PC-3 (cell line): ENCODE results near the gene MUS81. TPM values are rescaled to one million over a fixed set of nuclear protein-coding genes. Genes with fewer than 3 reads are reported as not detected.
"Not testable (repeated sequence)": the region's sequence is repeated elsewhere in the genome, so short reads cannot be mapped to it uniquely, and the experiment has no call there.

Experiments
- ATAC-seq: fragments of 200-7000 bp; cut with Tn5 transposase; 2 replicates; pipeline ENCODE4 v1.9.1; 2020; ENCODE audit warnings: mild to moderate bottlenecking, moderate library complexity
- BruUV-seq: library from RNA; stranded (reverse); fragments of 400-500 nt; replicated peaks from 2 replicates; lab custom pipeline; 2021; lab: Mats Ljungman, UMichigan
- CTCF ChIA-PET: fragments of 300-600 bp; sonication (Branson Sonifier 250); formaldehyde crosslinking; loops from one replicate; lab custom pipeline; 2022; ENCODE audit warnings: antibody characterized with exemption; lab: Charles Lee
- POLR2A ChIA-PET: fragments of 300-600 bp; sonication (Branson Sonifier 250); formaldehyde crosslinking; loops from one replicate; lab custom pipeline; 2022; ENCODE audit warnings: antibody characterized with exemption; ENCODE audit not compliant: unreplicated experiment; lab: Charles Lee
- DNase-seq: peaks from one replicate; pipeline ENCODE4 v3.0.0-alpha.2; 2015
- H2AFZ ChIP-seq: fragments of 300-600 bp; sonication (generic); 2 replicates; pipeline ENCODE4 v1.6.0; 2016; ENCODE audit warnings: antibody characterized with exemption, low read length
- H3F3A ChIP-seq: fragments of 300-600 bp; sonication (generic); one replicate; pipeline ENCODE4 v1.6.0; 2017; ENCODE audit warnings: antibody characterized with exemption, low read length, control low read depth, mild to moderate bottlenecking; ENCODE audit not compliant: unreplicated experiment
- H3K27ac ChIP-seq: fragments of 300-600 bp; sonication (generic); 2 replicates; pipeline ENCODE4 v1.5.1; 2016; ENCODE audit warnings: mild to moderate bottlenecking, low read length
- H3K27me3 ChIP-seq: fragments of 300-600 bp; sonication (generic); 2 replicates; pipeline ENCODE4 v1.6.1; 2016; ENCODE audit warnings: low read length, mixed read lengths
- H3K36me3 ChIP-seq: fragments of 300-600 bp; sonication (generic); 2 replicates; pipeline ENCODE4 v1.6.1; 2016; ENCODE audit warnings: low read depth, mixed run types, low read length, mixed read lengths
- H3K4me1 ChIP-seq: fragments of 300-600 bp; sonication (generic); 2 replicates; pipeline ENCODE4 v1.5.1; 2016; ENCODE audit warnings: low read length; ENCODE audit not compliant: insufficient read depth
- H3K4me2 ChIP-seq: fragments of 300-600 bp; sonication (generic); 2 replicates; pipeline ENCODE4 v1.6.0; 2016; ENCODE audit warnings: low read length
- H3K4me3 ChIP-seq: fragments of 300-600 bp; sonication (generic); 2 replicates; pipeline ENCODE4 v1.5.1; 2016; ENCODE audit warnings: mild to moderate bottlenecking, low read length, mixed read lengths
- H3K79me2 ChIP-seq: fragments of 300-600 bp; sonication (generic); 2 replicates; pipeline ENCODE4 v1.6.1; 2017; ENCODE audit warnings: low read length, mixed read lengths
- H3K9ac ChIP-seq: fragments of 300-600 bp; sonication (generic); 2 replicates; pipeline ENCODE4 v1.6.0; 2016; ENCODE audit warnings: mild to moderate bottlenecking, low read length
- H3K9me2 ChIP-seq: fragments of 300-600 bp; sonication (generic); replicated peaks from 2 replicates; pipeline ENCODE4 v1.6.1; 2016; ENCODE audit warnings: mixed run types, low read length, mixed read lengths
- H3K9me3 ChIP-seq: fragments of 300-600 bp; sonication (generic); 2 replicates; pipeline ENCODE4 v1.6.1; 2016; ENCODE audit warnings: low read length, mixed read lengths
- H4K20me1 ChIP-seq: fragments of 300-600 bp; sonication (generic); 2 replicates; pipeline ENCODE4 v1.6.1; 2016; ENCODE audit warnings: low read length, mixed read lengths
- EZH2 ChIP-seq: fragments of 300-600 bp; sonication (generic); IDR thresholded peaks from one replicate; pipeline ENCODE4 v1.6.1; 2017; ENCODE audit warnings: antibody characterized with exemption, mild to moderate bottlenecking, low read length; ENCODE audit not compliant: unreplicated experiment
- EZH2phosphoT487 ChIP-seq: fragments of 300-600 bp; sonication (generic); IDR thresholded peaks from 2 replicates; pipeline ENCODE4 v1.6.1; 2018; ENCODE audit warnings: mild to moderate bottlenecking, antibody characterized with exemption, low read length, borderline replicate concordance
- intact Hi-C: fragments of 100-400 bp; cut with micrococcal nuclease; formaldehyde crosslinking; loops from 2 replicates; pipeline ENCODE4 v1.9.0; 2023
- total RNA-seq: library from RNA; depleted of rRNA; stranded (reverse); fragments of >200 nt; gene quantifications from 2 replicates; pipeline ENCODE4 v1.2.3, GENCODE V29; 2014
- TF ChIP-seq, protein P1 (sequence below): fragments of 300-600 bp; sonication (generic); conservative IDR thresholded peaks from 2 replicates; pipeline ENCODE4 v1.5.1; 2017; ENCODE audit warnings: antibody characterized with exemption, low read depth, mild to moderate bottlenecking, low read length

Gene MUS81
- total RNA-seq, 1 experiment from 2014 or later = 82.0 TPM

DNA sequence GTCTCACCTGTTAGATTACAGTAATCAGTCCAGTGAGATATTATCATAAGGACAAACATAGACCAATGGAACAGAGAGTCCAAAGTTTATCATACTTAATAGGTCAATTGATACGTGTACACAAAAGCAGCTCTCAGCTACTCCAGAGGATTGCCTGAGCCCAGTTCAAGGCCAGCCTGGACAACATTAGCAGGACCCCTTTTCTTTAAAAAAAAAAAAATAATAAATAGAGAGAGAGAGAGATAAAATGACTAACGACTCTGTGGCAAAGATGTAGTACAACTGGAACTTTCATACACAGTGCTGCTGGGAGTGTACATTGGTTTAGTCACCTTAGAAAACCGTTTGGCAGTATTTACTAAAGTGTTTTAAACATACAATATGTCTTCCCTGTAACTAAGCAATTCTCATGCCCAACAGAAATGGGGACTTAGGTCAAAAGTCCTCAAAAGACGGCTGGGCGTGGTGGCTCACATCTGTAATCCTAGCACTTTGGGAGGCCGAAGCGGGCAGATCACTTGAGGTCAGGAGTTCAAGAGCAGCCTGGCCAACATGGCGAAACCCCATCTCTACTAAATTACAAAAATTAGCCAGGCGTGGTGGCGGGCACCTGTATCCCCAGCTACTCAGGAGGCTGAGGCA, 15.9 kb upstream of the MUS81 start:
- Histone ChIP-seq H3K4me3 (no peak overlapping the region), H3K27ac (no peak overlapping the region), H3F3A (no peaks in the 10 kb centered on the region), H3K9ac (no peak overlapping the region), H3K4me2 (no peak overlapping the region), H3K9me3 (no peaks in the 10 kb centered on the region), H3K4me1 (no peaks in the 10 kb centered on the region), H3K36me3 (no peaks in the 10 kb centered on the region), H3K79me2 (no peaks in the 10 kb centered on the region), H3K27me3 (no peaks in the 10 kb centered on the region), H3K9me2 (no peaks in the 10 kb centered on the region), H2AFZ (no peak overlapping the region), H4K20me1 (no peaks in the 10 kb centered on the region)
- ChIA-PET CTCF (no interaction called here), POLR2A (no interaction called here)
- DNase-seq (no peak), ATAC-seq (no peak)
- TF ChIP-seq, protein P1, sequence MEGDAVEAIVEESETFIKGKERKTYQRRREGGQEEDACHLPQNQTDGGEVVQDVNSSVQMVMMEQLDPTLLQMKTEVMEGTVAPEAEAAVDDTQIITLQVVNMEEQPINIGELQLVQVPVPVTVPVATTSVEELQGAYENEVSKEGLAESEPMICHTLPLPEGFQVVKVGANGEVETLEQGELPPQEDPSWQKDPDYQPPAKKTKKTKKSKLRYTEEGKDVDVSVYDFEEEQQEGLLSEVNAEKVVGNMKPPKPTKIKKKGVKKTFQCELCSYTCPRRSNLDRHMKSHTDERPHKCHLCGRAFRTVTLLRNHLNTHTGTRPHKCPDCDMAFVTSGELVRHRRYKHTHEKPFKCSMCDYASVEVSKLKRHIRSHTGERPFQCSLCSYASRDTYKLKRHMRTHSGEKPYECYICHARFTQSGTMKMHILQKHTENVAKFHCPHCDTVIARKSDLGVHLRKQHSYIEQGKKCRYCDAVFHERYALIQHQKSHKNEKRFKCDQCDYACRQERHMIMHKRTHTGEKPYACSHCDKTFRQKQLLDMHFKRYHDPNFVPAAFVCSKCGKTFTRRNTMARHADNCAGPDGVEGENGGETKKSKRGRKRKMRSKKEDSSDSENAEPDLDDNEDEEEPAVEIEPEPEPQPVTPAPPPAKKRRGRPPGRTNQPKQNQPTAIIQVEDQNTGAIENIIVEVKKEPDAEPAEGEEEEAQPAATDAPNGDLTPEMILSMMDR = no peak
- TF ChIP-seq EZH2 = no peak
- no peak for TF ChIP-seq EZH2phosphoT487
- intact Hi-C loops = no loop called here
- BruUV-seq = no TSS peak

DNA sequence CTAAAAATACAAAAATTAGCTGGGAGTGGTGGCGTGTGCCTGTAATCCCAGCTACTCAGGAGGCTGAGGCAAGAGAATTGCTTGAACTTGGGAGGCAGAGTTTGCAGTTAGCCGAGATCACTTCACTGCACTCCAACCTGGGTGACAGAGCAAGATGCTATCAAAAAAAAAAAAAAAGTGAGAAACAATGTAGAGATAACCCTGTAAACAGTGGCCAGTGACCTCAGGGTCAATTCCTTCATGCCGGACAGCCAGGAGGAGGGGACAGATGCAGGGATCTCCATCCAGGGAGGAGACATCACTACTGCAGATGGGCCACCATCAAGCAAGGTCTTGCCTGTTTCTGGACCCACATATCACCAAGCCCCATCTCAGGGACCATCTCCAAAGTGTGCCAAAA, 12.5 kb upstream of the MUS81 start:
- ATAC-seq (no peak), DNase-seq (no peak)
- H4K20me1 ChIP-seq = 0 out of 2 replicates have a peak, but pooled peaks cover 1% of the 10 kb centered on the region
- H3F3A ChIP-seq = no peaks in the 10 kb centered on the region
- no peaks in the 10 kb centered on the region for H3K9me3 ChIP-seq
- BruUV-seq = no TSS peak
- ChIA-PET POLR2A (interaction anchor here (0.6 kb wide), 1 partner anchor 194 kb away, joined by 4 read pairs; no protein-coding TSS in a partner anchor), CTCF (no interaction called here)
- peaks cover 16% of the 10 kb centered on the region for H3K36me3 ChIP-seq
- no peaks in the 10 kb centered on the region for H3K4me1 ChIP-seq
- intact Hi-C loops = no loop called here
- no peak overlapping the region for H3K4me2 ChIP-seq
- H3K9me2 ChIP-seq = no peaks in the 10 kb centered on the region
- no peak overlapping the region for H3K27ac ChIP-seq
- no peak overlapping the region for H2AFZ ChIP-seq
- no peaks in the 10 kb centered on the region for H3K27me3 ChIP-seq
- TF ChIP-seq, protein P1 = no peak
- no peak for TF ChIP-seq EZH2
- no peak for TF ChIP-seq EZH2phosphoT487
- H3K4me3 ChIP-seq = no peak overlapping the region
- H3K9ac ChIP-seq = no peak overlapping the region
- no peaks in the 10 kb centered on the region for H3K79me2 ChIP-seq

DNA sequence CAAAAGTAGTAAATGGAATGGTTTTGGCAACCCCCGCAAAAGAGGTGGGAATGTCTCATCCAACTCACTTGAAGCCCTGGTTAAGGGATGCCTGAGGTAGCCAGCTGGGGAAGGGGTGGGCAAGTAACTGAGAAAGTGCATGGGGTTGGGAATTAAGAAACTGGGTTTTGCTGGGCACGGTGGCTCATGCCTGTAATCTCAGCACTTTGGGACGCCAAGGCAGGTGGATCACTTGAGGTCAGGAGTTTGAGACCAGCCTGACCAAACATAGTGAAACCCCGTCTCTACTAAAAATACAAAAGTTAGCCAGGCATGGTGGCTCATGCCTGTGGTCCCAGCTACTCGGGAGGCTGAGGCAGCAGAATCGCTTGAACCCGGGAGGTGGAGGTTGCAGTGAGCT, 11.5 kb upstream of the MUS81 start:
- H3F3A ChIP-seq, H2AFZ ChIP-seq, DNase-seq, H3K27ac ChIP-seq, H3K9me2 ChIP-seq, H3K4me2 ChIP-seq, H3K4me3 ChIP-seq, H3K4me1 ChIP-seq, H3K9ac ChIP-seq, H3K79me2 ChIP-seq, H3K27me3 ChIP-seq, H3K9me3 ChIP-seq, BruUV-seq, intact Hi-C loops, ATAC-seq: not testable (repeated sequence)
- Histone ChIP-seq H3K36me3 (peaks cover 25% of the 10 kb centered on the region), H4K20me1 (peaks cover 11% of the 10 kb centered on the region)
- POLR2A ChIA-PET = interaction anchor here (0.6 kb wide), 1 partner anchor 10 kb away, joined by 3 read pairs; no protein-coding TSS in a partner anchor
- CTCF ChIA-PET = interaction anchor here (0.6 to 1.7 kb wide), 2 partner anchors 11 to 144 kb away, joined by 3 to 4 read pairs; partner anchors contain the start of gene MUS81
